ENCODE results near the gene PIM1. TPM values are rescaled to one million over a fixed set of nuclear protein-coding genes. Genes with fewer than 3 reads are reported as not detected.
A peak's percentile ranks its signal among the peaks of the same experiment; 100 is the strongest.

PIM1 gene
- total RNA-seq, 1 experiment from 2014 or later: 47.5 TPM

DNA sequence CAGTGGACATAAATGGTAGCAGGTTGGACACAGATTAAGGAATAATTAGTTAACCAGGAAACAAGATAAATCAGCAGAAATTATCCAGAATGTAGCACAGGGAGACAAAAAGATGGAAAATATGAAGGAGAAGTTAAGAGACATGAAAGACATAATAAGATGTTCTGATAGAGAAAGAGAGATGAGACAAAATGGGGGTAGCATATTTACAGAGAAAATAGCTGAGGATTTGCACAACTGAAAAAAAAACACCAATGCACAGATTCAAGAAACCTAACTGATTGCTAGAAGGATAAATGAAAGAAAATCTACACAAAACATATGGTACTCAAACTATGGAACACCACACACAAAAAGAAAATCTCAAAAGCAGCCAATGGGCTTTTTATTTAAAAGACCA lies 53.0 kb downstream of the PIM1 start:
- Histone ChIP-seq H4K5ac (ENCODE audit: insufficient read length, low read depth, low read length) (no peak overlapping the region), H2AK5ac (ENCODE audit: insufficient read length, low read length) (no peak overlapping the region), H2BK20ac (ENCODE audit: low read depth, low read length, poor library complexity, severe bottlenecking) (no peak overlapping the region), H3K23ac (ENCODE audit: insufficient read length, low read depth, low read length) (no peak overlapping the region), H3K9ac (ENCODE audit: extremely low read depth, insufficient read length, low read length) (no peak overlapping the region), H3K79me2 (ENCODE audit: insufficient read depth, low read length) (no peaks in the 10 kb centered on the region), H3K27ac (ENCODE audit: insufficient read length, low read depth, low read length) (no peak overlapping the region), H2BK12ac (ENCODE audit: insufficient read length, low read depth, low read length) (no peak overlapping the region), H3K18ac (ENCODE audit: insufficient read length, low read depth, low read length) (no peak overlapping the region), H4K8ac (replicated peaks; ENCODE audit: insufficient read length, low read depth, low read length) (no peak overlapping the region), H4K20me1 (ENCODE audit: control insufficient read depth, insufficient read depth, insufficient read length) (no peaks in the 10 kb centered on the region), H3K14ac (ENCODE audit: insufficient read depth, low read length) (no peak overlapping the region), H3K23me2 (ENCODE audit: insufficient read length, low read depth, low read length, poor library complexity, severe bottlenecking) (peaks cover 3% of the 10 kb centered on the region), H3T11ph (ENCODE audit: low read length) (no peak overlapping the region), H3K79me1 (ENCODE audit: insufficient read depth, low read depth, low read length, poor library complexity, severe bottlenecking) (no peaks in the 10 kb centered on the region), H3K56ac (ENCODE audit: insufficient read length, low read depth, low read length) (no peak overlapping the region), H2BK15ac (ENCODE audit: low read depth, low read length) (no peak overlapping the region), H3K4me2 (ENCODE audit: insufficient read depth, insufficient read length, low read length) (no peak overlapping the region), H3K4ac (ENCODE audit: low read depth, low read length) (no peak overlapping the region), H3K9me3 (ENCODE audit: control insufficient read depth, low read depth, low read length) (no peaks in the 10 kb centered on the region), H3K4me1 (ENCODE audit: insufficient read depth, low read length) (no peaks in the 10 kb centered on the region), H2BK5ac (ENCODE audit: insufficient read length, low read length) (no peak overlapping the region), H2AFZ (ENCODE audit: low read length) (no peak overlapping the region), H4K91ac (ENCODE audit: insufficient read length, low read depth, low read length) (no peak overlapping the region), H2BK120ac (ENCODE audit: low read depth, low read length, poor library complexity, severe bottlenecking) (no peak overlapping the region), H3K27me3 (ENCODE audit: insufficient read depth, low read length) (no peaks in the 10 kb centered on the region)
- H3K4me3 Mint-ChIP-seq: peak overlapping the region; percentile 79 to 90
- H3K9me3 Mint-ChIP-seq: no peaks in the 10 kb centered on the region
- H3K27me3 Mint-ChIP-seq (ENCODE audit: low read depth): no peaks in the 10 kb centered on the region
- TF ChIP-seq, protein P1, sequence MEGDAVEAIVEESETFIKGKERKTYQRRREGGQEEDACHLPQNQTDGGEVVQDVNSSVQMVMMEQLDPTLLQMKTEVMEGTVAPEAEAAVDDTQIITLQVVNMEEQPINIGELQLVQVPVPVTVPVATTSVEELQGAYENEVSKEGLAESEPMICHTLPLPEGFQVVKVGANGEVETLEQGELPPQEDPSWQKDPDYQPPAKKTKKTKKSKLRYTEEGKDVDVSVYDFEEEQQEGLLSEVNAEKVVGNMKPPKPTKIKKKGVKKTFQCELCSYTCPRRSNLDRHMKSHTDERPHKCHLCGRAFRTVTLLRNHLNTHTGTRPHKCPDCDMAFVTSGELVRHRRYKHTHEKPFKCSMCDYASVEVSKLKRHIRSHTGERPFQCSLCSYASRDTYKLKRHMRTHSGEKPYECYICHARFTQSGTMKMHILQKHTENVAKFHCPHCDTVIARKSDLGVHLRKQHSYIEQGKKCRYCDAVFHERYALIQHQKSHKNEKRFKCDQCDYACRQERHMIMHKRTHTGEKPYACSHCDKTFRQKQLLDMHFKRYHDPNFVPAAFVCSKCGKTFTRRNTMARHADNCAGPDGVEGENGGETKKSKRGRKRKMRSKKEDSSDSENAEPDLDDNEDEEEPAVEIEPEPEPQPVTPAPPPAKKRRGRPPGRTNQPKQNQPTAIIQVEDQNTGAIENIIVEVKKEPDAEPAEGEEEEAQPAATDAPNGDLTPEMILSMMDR (conservative IDR thresholded peaks at IDR 0.05): no peak
- no peaks in the 10 kb centered on the region for H3K36me3 Mint-ChIP-seq (ENCODE audit: insufficient read depth in 1 of 3, low read depth in 3 of 3)
- DNase-seq: no peak
- H3K4me1 Mint-ChIP-seq: peaks cover 12% of the 10 kb centered on the region in 2 experiments
- peak overlapping the region in 2 of 3 experiments; percentile 87 to 92; a peak in 5 of 7 replicates for H3K27ac Mint-ChIP-seq

Other genes starting within 250 kb of the PIM1 start
- not detected in 2 replicates for gene PI16, start 215.4 kb upstream of the PIM1 start, total RNA-seq (2021)
- gene MTCH1, start 184.0 kb upstream of the PIM1 start, total RNA-seq (2021): 200 and 205 TPM in 2 replicates
- gene FGD2, start 164.5 kb upstream of the PIM1 start, total RNA-seq (2021): 0.09 and 0.13 TPM in 2 replicates
- 12.9 and 14.3 TPM in 2 replicates for gene TBC1D22B, start 87.6 kb downstream of the PIM1 start, total RNA-seq (2021)
- 1.1 and 1.4 TPM in 2 replicates for gene TMEM217, start 88.0 kb downstream of the PIM1 start, total RNA-seq (2021)
- gene RNF8, start 183.8 kb downstream of the PIM1 start, total RNA-seq (2021): 34.5 and 34.7 TPM in 2 replicates